IMR-90 (cell line): ENCODE measurements around the gene PLA2G2C.

Source experiments
- CEBPB ChIP-seq: IDR thresholded peaks from 2 replicates; pipeline ENCODE4 v1.6.1; 2012; ENCODE audit warnings: low read depth, low read length, improper control_type of control experiment
- RAD21 ChIP-seq: IDR thresholded peaks from 2 replicates; pipeline ENCODE4 v1.6.1; 2012; ENCODE audit warnings: low read length, improper control_type of control experiment
- TF ChIP-seq, protein P1 (sequence below): conservative IDR thresholded peaks from 2 replicates; pipeline ENCODE4 v1.5.1; 2012; ENCODE audit warnings: mild to moderate bottlenecking, low read depth, low read length, improper control_type of control experiment

DNA sequence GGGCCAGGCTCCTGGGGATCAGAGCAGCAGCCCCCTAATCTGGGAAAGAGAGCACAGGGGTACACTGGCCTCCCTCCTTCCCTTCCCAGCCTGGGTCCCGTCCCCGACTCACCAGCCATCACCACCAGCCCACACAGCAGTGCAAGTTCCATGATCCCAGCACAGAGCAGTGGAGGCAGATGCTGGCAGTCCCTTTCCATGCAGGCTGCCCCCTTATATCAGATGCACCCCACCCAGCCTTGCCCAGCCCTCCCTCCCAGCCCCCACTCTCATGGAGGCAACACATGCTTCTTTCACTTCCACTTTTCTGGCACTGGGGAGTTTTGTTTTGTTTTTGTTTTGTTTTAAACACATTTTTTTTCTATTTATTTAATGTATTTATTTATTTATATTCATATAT, 67.0 kb downstream of the PLA2G2C start, which contains the start of gene PLA2G2D:
- no peak for TF ChIP-seq CEBPB
- TF ChIP-seq, protein P1, sequence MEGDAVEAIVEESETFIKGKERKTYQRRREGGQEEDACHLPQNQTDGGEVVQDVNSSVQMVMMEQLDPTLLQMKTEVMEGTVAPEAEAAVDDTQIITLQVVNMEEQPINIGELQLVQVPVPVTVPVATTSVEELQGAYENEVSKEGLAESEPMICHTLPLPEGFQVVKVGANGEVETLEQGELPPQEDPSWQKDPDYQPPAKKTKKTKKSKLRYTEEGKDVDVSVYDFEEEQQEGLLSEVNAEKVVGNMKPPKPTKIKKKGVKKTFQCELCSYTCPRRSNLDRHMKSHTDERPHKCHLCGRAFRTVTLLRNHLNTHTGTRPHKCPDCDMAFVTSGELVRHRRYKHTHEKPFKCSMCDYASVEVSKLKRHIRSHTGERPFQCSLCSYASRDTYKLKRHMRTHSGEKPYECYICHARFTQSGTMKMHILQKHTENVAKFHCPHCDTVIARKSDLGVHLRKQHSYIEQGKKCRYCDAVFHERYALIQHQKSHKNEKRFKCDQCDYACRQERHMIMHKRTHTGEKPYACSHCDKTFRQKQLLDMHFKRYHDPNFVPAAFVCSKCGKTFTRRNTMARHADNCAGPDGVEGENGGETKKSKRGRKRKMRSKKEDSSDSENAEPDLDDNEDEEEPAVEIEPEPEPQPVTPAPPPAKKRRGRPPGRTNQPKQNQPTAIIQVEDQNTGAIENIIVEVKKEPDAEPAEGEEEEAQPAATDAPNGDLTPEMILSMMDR, result no peak
- TF ChIP-seq RAD21, result no peak
